Measurements from ENCODE around the gene LRFN3. TPM values are rescaled to one million over a fixed set of nuclear protein-coding genes. Genes with fewer than 3 reads are reported as not detected.
"Not testable (repeated sequence)": the region's sequence is repeated elsewhere in the genome, so short reads cannot be mapped to it uniquely, and the experiment has no call there.

LRFN3 gene
- total RNA-seq, 1 donor from 2014 or later = 7.5 TPM

DNA sequence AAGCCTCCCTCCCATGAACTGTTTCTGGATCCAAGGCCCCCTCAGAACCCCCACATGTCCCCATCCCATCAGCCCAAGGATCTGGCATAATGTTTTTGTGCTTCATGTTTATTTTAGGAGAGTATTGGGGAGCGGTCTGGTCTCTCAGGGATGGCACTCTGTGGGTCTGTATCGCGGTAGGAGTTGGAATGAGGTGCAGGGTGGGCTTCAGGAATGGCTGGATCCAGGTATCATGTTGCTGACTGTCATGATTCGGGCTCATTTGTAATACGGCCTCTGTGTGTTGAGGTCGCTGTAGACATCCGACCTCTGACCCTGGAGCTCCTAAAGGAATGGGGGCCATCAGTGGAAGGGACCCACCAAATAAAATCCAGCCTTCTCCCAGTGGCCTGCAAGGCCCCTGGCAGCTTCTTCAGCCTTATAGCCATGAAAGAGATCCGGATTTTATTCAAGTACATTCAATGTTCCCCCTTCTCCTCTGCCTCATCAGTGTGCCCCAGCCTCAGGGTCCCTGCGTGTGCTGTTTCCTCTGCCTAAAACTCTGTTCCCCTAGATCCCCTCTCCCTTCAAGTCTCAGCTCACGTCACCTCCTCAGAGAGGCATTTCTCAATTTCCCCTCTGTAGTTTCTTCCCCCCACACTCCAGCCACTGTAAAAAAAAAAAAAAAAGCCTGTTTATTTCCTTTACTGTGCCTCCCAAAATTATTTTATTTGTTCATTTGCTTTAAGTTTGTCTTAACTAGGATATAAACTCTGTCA lies 31.7 kb upstream of the LRFN3 start:
- intact Hi-C loops (cut with micrococcal nuclease) = no loop called here
- DNase-seq (no peak), ATAC-seq (no peak)

DNA sequence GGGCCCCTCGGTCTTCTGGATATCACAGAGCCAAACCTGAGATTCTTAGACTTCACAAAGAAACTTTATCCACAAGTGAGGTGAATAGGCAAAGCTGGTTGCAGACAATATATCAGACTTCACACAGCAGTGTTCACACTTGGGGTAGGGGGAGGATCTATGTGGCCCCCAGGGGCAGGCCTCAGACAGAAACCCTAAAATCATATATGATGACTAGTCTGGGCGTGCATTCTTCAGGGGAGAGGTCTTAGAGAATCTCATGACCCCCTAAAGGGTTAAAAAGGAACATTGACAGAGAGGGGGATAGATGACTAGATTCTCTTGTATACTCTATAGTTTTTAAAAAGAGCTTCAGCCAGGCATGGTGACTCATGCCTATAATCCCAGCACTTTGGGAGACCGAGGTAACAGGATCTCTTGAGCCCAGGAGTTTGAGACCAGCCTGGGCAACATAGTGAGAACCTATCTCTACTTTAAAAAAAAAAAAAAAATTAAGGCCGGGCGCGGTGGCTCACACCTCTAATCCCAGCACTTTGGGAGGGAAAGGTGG lies 30.9 kb upstream of the LRFN3 start:
- no peak for ATAC-seq

DNA sequence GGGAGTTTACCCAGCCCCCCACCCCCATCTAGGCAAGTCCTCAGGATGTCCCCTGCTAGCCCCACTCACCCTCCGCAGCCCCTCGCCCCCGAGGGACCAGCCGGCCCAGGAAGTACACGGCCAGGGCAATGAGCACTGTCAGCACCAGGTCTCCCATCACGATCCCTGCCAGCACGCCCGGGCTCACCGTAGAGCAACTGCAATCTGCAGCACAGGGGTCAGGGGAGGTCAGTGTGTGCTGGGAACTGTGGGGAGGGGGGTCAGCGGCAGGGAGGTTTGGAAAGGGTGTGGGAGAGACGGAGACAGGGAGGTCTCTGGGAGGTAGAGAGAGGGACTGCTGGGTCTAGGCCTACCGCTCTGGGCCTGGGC lies 28.8 kb upstream of the LRFN3 start:
- ATAC-seq = no peak
- DNase-seq = no peak
- intact Hi-C loops (cut with micrococcal nuclease) = no loop called here

More for the DNA sequence above, 30.9 kb upstream of the LRFN3 start:
- intact Hi-C loops (cut with micrococcal nuclease) = no loop called here
- no peak for DNase-seq

DNA sequence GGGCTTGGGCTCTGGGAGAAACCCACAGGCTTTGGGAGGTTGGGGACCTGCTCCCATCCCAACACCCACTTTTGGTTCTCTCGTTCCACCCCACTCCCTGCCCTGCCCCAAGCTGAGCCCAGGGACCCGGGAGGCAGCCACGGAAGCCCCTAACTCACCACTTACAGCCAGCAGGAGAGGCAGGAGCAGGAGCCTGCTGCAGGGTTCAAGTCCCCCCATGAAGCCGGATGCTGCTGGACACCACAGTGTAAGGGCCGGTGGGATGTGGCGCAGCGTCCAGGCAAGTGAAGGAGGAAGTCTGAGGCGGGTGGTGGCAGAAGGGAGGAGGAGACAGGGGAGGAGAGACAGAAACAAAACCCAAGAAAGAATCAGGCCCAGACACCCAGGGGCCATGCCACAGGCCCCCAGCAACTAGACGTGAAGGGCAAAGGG lies 28.1 kb upstream of the LRFN3 start, which contains the start of gene TYROBP:
Gene TYROBP (minus strand): TSS at position 286 of the 432 bp plus-strand sequence. CDS start 67 bp downstream, at position 219.
- intact Hi-C loops (cut with micrococcal nuclease) = no loop called here
- ATAC-seq (peak; percentile 59), DNase-seq (peak; percentile 54)

DNA sequence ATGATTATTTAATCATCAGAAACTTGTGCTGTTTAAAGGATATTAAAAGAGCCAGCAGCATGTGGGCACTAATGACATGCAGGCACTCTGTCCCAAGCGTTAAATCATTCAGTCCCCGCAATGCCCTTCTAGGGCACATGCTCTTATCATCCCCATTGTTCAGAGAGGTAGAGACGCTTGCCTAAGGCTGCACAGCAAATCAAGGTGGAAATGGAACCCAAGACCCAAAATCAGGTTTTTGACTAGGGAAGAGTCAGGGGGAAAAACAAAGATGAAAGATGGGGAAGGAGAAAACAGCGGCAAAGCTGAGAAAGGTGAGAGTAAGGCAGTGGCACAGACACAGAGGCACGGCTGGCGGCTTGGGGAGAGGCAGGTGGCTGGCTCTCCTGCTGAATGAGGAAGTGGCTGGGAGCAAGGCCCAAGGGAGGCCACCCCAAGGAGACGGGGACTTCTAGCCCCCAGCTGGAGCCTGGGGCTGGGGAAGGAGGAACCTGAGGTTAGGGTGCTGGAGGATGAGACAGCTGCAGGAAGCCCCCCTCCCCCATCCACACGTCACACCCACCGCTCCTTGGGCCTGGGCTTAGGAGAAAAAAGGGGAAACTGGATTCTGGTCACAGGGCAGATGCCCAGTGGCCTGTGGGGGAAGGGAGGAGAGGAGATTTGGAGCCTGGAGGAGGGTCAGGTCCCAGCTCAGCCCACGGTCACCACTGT lies 27.0 kb upstream of the LRFN3 start:
- intact Hi-C loops (cut with micrococcal nuclease) = no loop called here
- DNase-seq = peak; percentile 80
- ATAC-seq = peak; percentile 85

DNA sequence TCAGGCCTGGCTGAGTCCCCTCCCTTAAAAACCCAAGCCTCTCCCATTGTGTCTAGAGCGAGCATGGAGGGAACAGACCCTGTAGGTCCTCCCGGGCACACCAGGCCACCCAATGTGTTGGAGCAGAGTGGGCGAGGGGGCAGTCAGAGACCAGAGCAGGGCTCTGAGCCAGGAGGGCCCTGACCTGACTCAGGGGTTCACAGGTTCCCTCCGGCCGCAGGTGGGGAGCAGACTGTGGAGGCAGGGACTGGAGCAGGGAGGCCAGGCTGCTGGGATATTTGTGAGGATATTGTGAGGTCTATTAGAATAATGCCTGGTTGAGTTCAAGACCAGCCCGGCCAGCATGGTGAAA lies 26.5 kb upstream of the LRFN3 start:
- intact Hi-C loops (cut with micrococcal nuclease) = no loop called here
- DNase-seq (no peak), ATAC-seq (no peak)

DNA sequence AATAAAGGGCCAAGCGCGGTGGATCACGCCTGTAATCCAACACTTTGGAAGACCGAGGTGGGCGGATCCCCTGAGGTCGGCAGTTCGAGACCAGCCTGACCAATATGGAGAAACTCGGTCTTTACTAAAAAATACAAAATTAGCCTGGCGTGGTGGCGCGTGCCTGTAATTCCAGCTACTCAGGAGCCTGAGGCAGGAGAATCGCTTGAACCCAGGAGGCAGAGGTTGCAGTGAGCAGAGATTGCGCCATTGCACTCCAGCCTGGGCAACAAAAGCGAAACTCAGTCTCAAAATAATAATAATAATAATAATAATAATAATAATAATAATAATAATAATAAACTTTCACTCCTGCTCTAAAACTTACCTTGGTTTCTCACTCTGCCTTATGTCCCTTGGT lies 25.8 kb upstream of the LRFN3 start:
- ATAC-seq; intact Hi-C loops (cut with micrococcal nuclease); DNase-seq: not testable (repeated sequence)

DNA sequence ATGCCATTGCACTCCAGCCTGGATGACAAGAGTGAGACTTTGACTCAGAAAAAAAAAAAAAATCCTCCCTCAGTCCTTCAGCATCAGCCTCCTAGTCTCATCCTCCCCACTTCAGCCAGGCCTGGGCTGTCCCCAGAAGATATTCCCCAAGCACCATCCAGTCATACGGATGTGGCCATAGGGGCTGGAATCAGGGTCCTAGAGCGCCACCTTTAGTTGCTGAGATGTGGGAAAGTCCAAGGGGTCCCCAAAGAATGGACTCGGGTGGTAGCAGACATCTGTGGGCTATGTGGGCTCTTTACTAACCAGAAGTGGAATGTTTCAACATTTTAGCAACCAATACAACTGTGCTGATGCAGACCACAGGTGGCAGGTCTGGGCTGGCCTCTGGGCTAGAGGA lies 25.0 kb upstream of the LRFN3 start:
- intact Hi-C loops (cut with micrococcal nuclease) = no loop called here
- ATAC-seq (no peak), DNase-seq (no peak)

DNA sequence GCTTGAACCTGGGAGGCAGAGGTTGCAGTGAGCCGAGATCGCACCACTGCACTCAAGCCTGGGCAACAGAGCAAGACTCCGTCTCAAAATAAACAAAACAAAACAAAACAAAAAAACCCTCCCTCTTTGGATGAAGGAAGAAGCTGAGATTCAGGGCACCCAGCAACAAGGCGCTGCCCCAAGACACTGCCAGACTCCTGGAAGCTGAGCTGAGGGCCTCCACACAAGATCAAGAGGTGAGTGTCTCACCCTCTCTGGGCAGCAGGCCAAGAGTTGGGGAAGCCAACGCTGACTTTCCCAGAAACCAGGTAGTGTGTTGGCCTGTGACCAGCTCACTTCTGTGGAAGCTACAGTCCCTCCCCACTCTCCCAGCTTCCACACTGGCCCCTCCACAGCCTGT lies 24.4 kb upstream of the LRFN3 start:
- intact Hi-C loops (cut with micrococcal nuclease) = no loop called here
- DNase-seq (no peak), ATAC-seq (no peak)

DNA sequence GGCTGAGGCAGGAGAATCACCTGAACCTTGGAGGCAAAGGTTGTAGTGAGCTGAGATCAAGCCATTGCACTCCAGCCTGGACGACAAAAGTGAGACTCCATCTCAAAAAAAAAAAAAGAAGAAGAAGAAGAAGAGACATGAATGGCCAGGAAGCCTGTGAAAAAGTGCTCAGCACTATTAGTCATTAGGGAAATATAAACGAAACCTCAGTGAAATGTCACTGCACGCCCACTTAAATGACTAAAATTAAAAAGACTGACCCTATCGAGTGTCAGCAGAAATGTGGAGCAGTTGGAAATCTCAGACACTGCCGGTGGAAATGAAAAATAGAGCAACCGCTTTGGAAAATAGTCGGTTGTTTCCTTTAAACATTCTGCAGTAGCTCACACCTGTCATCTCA lies 22.6 kb upstream of the LRFN3 start:
- DNase-seq = no peak
- no peak for ATAC-seq
- intact Hi-C loops (cut with micrococcal nuclease) = no loop called here

DNA sequence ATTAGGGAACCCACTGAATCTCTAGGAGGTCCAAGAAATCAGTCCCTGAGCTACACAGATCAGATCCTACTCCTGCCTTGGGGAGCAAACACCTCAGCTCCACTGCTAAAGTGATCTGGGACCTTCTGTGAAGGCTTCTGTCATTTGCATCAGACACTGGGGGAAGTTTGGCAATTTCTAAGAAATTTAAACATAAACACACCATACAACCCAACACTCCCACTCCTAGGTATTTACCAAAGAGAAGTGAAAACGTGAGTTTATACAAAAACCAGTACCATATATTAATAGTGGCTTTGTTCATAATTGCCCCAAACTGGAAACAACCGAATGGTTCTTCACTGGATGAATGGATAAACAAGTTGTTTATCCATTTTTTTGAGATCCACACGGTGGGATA lies 20.7 kb upstream of the LRFN3 start:
- ATAC-seq (no peak), DNase-seq (no peak)
- intact Hi-C loops (cut with micrococcal nuclease) = no loop called here

DNA sequence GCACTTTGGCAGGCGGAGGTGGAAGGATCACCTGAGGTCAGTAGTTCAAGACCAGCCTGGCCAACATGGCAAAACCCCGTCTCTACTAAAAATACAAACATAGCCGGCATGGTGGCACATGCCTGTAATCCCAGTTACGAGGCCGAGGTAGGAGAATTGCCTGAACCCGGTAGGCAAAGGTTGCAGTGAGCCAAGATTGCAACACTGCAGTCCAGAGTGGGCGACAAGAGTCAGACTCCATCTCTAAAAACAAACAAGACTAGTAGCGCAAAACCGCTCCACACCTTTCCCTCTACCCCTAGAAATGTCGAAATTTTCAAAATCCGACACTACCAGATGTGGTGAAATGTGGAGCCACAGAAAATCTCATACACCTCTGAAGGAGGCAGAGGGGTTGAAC lies 16.9 kb upstream of the LRFN3 start:
- DNase-seq = no peak
- ATAC-seq = no peak
- intact Hi-C loops (cut with micrococcal nuclease) = no loop called here

DNA sequence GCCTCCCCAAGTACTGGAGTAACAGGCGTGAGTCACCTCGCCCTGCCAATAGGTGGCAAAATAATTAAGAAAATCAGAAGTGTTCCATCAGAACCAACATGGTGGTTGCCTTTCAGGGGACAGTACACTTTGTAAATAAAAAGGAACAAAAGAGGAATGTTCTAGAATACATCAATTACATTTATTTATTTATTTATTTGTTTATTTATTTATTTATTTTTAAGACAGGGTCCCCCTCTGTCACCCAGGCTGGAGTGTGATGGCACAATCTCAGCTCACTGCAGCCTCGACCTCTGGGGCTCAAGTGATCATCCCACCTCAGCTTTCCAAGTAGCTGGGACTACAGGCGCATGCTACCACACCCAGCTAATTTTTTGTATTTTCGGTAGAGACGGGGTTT lies 15.2 kb upstream of the LRFN3 start:
- DNase-seq = no peak

DNA sequence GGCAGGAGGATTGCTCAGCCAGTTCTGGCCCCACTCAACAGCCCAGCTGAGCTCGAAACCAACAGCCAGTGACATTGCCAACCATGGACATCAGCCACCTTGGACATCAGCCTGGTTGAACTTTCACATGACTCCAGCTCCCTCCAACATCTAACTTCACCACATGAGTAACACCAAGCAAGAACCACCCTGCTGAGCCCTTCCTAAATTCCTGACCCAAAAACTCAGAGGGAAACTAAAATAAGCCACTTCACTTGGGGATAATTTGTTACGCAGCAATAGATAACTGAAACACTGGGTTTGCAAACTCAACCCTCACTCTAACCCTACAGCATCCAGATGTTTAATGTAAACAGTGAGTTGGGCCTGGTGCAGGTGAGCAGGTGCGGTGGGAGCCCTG lies 10.7 kb upstream of the LRFN3 start:
- intact Hi-C loops (cut with micrococcal nuclease) = no loop called here
- ATAC-seq (no peak), DNase-seq (no peak)

More for the DNA sequence above, 15.2 kb upstream of the LRFN3 start:
- intact Hi-C loops (cut with micrococcal nuclease) = no loop called here
- ATAC-seq = no peak

DNA sequence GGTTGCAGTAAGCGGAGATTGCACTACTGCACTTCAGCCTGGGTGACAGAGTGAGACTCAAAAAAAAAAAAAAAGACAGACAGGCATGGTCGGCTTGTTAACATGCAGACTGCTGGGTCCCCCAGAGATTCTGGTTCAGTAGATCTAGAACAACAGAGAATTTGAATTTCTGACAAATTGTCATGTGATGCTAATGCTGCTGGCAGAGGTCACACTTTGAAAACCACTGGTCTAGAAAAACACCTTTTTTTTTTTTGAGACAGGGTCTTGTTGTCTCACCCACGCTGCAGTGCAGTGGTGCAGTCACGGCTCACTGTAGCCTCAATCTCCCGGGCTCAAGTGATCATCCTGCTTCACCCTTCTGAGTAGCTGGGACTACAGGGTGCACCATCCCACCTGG lies 7.7 kb upstream of the LRFN3 start:
- ATAC-seq (no peak), DNase-seq (no peak)
- intact Hi-C loops (cut with micrococcal nuclease) = no loop called here

DNA sequence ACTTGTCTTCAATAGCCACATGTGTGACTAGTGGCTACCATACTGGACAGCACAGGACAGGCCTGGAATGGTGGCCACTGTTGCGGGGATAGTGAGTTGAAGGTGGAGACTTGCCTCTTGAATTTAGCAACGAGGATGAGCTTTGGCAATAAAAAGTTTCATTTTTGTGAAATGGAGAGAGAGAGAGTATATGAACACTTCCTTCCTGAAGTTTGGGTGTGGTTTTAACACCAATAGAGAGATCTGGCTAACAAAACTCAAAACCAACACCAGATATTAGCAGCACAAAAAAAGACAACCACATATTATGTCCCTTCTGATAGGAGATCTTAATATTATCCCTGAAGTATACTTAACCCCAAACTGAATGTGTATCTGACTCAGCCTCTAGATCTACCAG lies 6.3 kb upstream of the LRFN3 start:
- DNase-seq (no peak), ATAC-seq (no peak)
- intact Hi-C loops (cut with micrococcal nuclease) = no loop called here

DNA sequence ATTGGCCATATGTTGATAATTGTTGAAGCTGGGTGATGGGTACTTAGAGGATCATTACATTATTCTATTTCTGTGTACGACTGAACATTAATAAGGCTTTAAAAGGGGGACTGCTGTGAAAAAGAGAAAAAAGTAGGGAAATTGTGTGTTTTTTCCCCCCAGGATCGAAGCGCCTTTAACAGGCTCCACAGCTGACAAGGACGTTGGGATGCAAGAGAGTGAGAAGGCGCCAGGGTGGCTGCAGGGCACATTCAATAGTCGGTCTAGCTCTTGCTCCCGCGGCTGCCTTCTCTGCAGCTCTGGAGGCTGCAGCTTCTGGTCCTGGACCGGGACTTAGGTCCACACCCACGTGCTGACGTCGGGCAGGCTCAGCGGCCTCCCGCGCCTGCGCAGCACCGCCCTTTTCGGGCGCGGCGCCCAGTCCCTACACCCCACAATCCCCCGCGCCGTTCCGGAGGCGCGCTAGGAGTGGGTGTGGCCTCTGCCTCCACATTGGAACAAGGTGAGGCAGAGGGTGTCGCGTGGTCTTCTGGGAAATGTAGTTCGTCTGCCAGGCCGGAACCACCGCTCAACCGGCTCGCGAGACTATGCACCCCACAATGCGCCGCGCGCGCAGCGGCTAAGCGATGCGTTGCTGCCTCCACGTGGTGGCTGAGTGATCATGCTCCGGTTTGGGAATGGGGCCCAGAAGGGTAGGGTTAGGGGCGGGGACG lies 4.9 kb upstream of the LRFN3 start:
- peak; percentile 99 for ATAC-seq

DNA sequence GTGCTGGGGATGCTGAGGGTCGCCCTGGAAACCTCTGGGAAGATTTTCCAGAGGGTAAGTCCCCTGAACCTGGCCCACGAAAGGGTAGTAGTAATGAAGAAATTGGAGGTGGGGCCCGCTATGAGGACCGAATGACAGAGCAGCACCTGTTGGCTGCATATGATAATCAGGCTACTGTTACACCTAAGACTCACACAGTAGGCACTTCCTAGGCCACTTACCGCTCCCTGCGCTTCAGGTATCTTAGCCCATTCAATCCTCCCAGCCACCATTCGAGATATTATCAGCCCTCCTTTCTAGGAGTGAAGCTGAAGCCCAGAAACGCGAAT lies 4.3 kb upstream of the LRFN3 start:
- no peak for ATAC-seq
- intact Hi-C loops (cut with micrococcal nuclease) = no loop called here
- DNase-seq = no peak

More for the DNA sequence above, 4.9 kb upstream of the LRFN3 start:
- intact Hi-C loops (cut with micrococcal nuclease) = no loop called here
- DNase-seq = peak; percentile 99

DNA sequence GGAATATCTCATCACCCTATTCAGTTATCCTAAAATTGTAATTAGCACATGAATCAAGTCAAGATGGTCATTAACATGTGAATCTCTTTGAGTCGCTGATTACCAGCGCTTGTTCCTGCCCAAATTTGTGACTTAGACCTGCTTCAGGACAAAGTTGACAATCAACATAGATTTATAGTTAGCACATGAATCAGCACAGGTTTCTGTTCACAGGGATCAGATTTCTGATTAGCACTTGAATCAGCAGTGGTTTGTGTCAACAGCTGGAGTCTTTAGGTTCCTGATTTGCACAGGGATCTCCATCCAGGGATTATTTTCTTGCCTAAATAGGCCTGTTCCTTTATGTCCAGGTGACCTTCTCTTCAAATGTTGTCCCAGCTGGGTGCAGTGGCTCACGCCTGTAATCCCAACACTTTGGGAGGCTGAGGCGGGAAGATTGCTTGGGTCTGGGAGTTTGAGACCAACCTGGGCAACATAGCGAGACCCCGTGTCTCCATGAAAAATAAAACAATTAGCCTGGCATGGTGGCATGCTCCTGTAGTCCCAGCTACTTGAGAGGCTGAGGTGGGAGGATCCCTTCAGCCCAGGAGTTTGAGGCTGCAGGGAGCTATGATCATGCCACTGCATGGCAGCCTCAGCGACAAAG lies 3.8 kb upstream of the LRFN3 start:
- ATAC-seq (no peak), DNase-seq (no peak)
- intact Hi-C loops (cut with micrococcal nuclease) = no loop called here
